OCI-LY1 (cell line): ENCODE data around the gene SPARC.

Experiments
- H2AFZ ChIP-seq: fragments of 200-600 bp; sonication (generic), shearing (Covaris generic); 2 replicates; pipeline ENCODE4 v1.6.0; 2014; ENCODE audit warnings: antibody characterized with exemption, mild to moderate bottlenecking, low read length
- H3F3A ChIP-seq: fragments of 200-600 bp; sonication (generic), shearing (Covaris generic); 2 replicates; pipeline ENCODE4 v1.6.0; 2014; ENCODE audit warnings: mild to moderate bottlenecking, antibody characterized with exemption, low read length, moderate library complexity; ENCODE audit not compliant: insufficient read depth
- H3K27ac ChIP-seq: fragments of 200-600 bp; sonication (generic); 2 replicates; pipeline ENCODE4 v1.5.1; 2014; ENCODE audit warnings: low read length, mixed run types, mild to moderate bottlenecking, low read depth; ENCODE audit not compliant: poor library complexity, severe bottlenecking
- H3K27me3 ChIP-seq: fragments of 200-600 bp; sonication (generic); 2 replicates; pipeline ENCODE4 v1.6.0; 2014; ENCODE audit warnings: antibody characterized with exemption, mild to moderate bottlenecking, low read length, moderate library complexity; ENCODE audit not compliant: insufficient read depth
- H3K36me3 ChIP-seq: fragments of 200-600 bp; sonication (generic); 2 replicates; pipeline ENCODE4 v1.6.1; 2014; ENCODE audit warnings: mild to moderate bottlenecking, antibody characterized with exemption, low read length, moderate library complexity, mixed read lengths; ENCODE audit not compliant: insufficient read depth
- H3K4me1 ChIP-seq: fragments of 200-600 bp; sonication (generic); 2 replicates; pipeline ENCODE4 v1.5.1; 2014; ENCODE audit warnings: mild to moderate bottlenecking, low read length, moderate library complexity; ENCODE audit not compliant: insufficient read depth, severe bottlenecking
- H3K4me2 ChIP-seq: fragments of 200-600 bp; sonication (generic), shearing (Covaris generic); 2 replicates; pipeline ENCODE4 v1.6.1; 2014; ENCODE audit warnings: low read length
- H3K4me3 ChIP-seq: fragments of 200-600 bp; sonication (generic); 2 replicates; pipeline ENCODE4 v1.5.1; 2014; ENCODE audit warnings: low read length, low read depth, mild to moderate bottlenecking, mixed read lengths; ENCODE audit not compliant: poor library complexity, severe bottlenecking
- H3K79me2 ChIP-seq: fragments of 200-600 bp; shearing (Covaris generic); 2 replicates; pipeline ENCODE4 v1.6.1; 2016; ENCODE audit warnings: mixed run types, low read length, mixed read lengths; ENCODE audit not compliant: insufficient read depth
- H3K9ac ChIP-seq: fragments of 200-600 bp; sonication (generic), shearing (Covaris generic); 2 replicates; pipeline ENCODE4 v1.6.1; 2014; ENCODE audit warnings: mild to moderate bottlenecking, low read length, mixed read lengths
- H3K9me2 ChIP-seq: fragments of 200-600 bp; sonication (generic), shearing (Covaris generic); 2 replicates; pipeline ENCODE4 v1.6.1; 2014; ENCODE audit warnings: low read depth, mild to moderate bottlenecking, low read length, mixed read lengths
- H3K9me3 ChIP-seq: fragments of 200-600 bp; shearing (Covaris generic); 2 replicates; pipeline ENCODE4 v1.6.1; 2014; ENCODE audit warnings: low read length, mixed read lengths
- H4K20me1 ChIP-seq: fragments of 200-600 bp; sonication (generic), shearing (Covaris generic); 2 replicates; pipeline ENCODE4 v1.6.0; 2016; ENCODE audit warnings: mild to moderate bottlenecking, low read length; ENCODE audit not compliant: insufficient read depth
- CTCF ChIP-seq: fragments of 200-600 bp; sonication (generic), shearing (Covaris generic); IDR thresholded peaks from 2 replicates; pipeline ENCODE4 v1.5.1; 2017; ENCODE audit warnings: mild to moderate bottlenecking, antibody characterized with exemption, low read length, moderate library complexity, mixed read lengths
- EZH2 ChIP-seq: fragments of 200-600 bp; sonication (generic), shearing (Covaris generic); IDR thresholded peaks from 2 replicates; pipeline ENCODE4 v1.8.0; 2017; ENCODE audit warnings: borderline replicate concordance, mixed run types, mild to moderate bottlenecking, antibody characterized with exemption, low read length, moderate library complexity, mixed read lengths

The SPARC gene

GRCh38 chr5:151612689-151613427 is 73.9 kb downstream of the SPARC start:
- no peak overlapping the region for H3K27ac ChIP-seq
- H3K9me2 ChIP-seq = no peaks in the 10 kb centered on the region
- H3F3A ChIP-seq = no peaks in the 10 kb centered on the region
- H3K9me3 ChIP-seq = no peaks in the 10 kb centered on the region
- H4K20me1 ChIP-seq = no peaks in the 10 kb centered on the region
- no peaks in the 10 kb centered on the region for H3K79me2 ChIP-seq
- no peaks in the 10 kb centered on the region for H3K4me1 ChIP-seq
- no peaks in the 10 kb centered on the region for H3K36me3 ChIP-seq
- no peak overlapping the region for H3K4me2 ChIP-seq
- H3K27me3 ChIP-seq = no peaks in the 10 kb centered on the region
- TF ChIP-seq EZH2 = no peak
- no peak for TF ChIP-seq CTCF
- no peak overlapping the region for H3K4me3 ChIP-seq
- H3K9ac ChIP-seq = no peak overlapping the region
- no peak overlapping the region for H2AFZ ChIP-seq

GRCh38 chr5:151611127-151611775 is 75.5 kb downstream of the SPARC start:
- H3K27me3 ChIP-seq = no peaks in the 10 kb centered on the region
- no peak overlapping the region for H3K4me2 ChIP-seq
- no peak overlapping the region for H3K27ac ChIP-seq
- TF ChIP-seq CTCF (no peak), EZH2 (no peak)
- no peak overlapping the region for H3K4me3 ChIP-seq
- no peak overlapping the region for H2AFZ ChIP-seq
- H3K9me3 ChIP-seq = no peaks in the 10 kb centered on the region
- no peak overlapping the region for H3K9ac ChIP-seq
- no peaks in the 10 kb centered on the region for H4K20me1 ChIP-seq
- no peaks in the 10 kb centered on the region for H3K36me3 ChIP-seq
- H3K9me2 ChIP-seq = no peaks in the 10 kb centered on the region
- no peaks in the 10 kb centered on the region for H3K4me1 ChIP-seq
- no peaks in the 10 kb centered on the region for H3F3A ChIP-seq
- no peaks in the 10 kb centered on the region for H3K79me2 ChIP-seq
